Endothelial cell of umbilical vein (primary cell): Measurements from ENCODE around the gene SCYGR1. TPM values are rescaled to one million over a fixed set of nuclear protein-coding genes. Genes with fewer than 3 reads are reported as not detected.

Experiments
- BruUV-seq: library from RNA; stranded (reverse); fragments of 400-500 nt; replicated peaks from 2 replicates; lab custom pipeline; 2021; lab: Mats Ljungman, UMichigan
- CTCF ChIA-PET: fragments of 300-600, 350-600 bp; sonication (Branson Sonifier 250); formaldehyde crosslinking; loops from one replicate; lab custom pipeline; 2021; ENCODE audit warnings: antibody characterized with exemption, inconsistent platforms; lab: Charles Lee
- POLR2A ChIA-PET: fragments of 300-600, 350-600 bp; sonication (Branson Sonifier 250); formaldehyde crosslinking; loops from one replicate; lab custom pipeline; 2021; ENCODE audit warnings: antibody characterized with exemption, inconsistent platforms; lab: Charles Lee
- DNase-seq: peaks from one replicate; pipeline ENCODE4 v3.0.0-alpha.2; 2011; ENCODE audit warnings: low read depth, low spot score
- FAIRE-seq: peaks from 2 replicates; lab custom pipeline; 2011; peaks lifted over from hg19 to GRCh38; lab: Jason Lieb, UNC
- H2AFZ ChIP-seq: 2 replicates; pipeline ENCODE4 v1.6.0; 2012; ENCODE audit warnings: low read depth, low read length, control low read depth, inconsistent platforms
- H3K27ac ChIP-seq: 2 replicates; pipeline ENCODE4 v1.5.1; 2011; ENCODE audit warnings: low read depth, mild to moderate bottlenecking, control low read depth, low read length, moderate library complexity; ENCODE audit not compliant: insufficient read depth
- H3K27me3 ChIP-seq, 2 experiments: 2 replicates each; pipeline versions ENCODE4 v1.6.0 to v1.6.1; 2011; ENCODE audit warnings: low read length in 2 of 2, mixed read lengths in 1 of 2; ENCODE audit not compliant: control insufficient read depth in 2 of 2, insufficient read depth in 2 of 2
- H3K36me3 ChIP-seq, 2 experiments: 2 replicates in 1 of 2; 3 replicates in 1 of 2; pipeline ENCODE4 v1.5.1; 2011; ENCODE audit warnings: low read length in 2 of 2, mild to moderate bottlenecking in 1 of 2, moderate library complexity in 1 of 2; ENCODE audit not compliant: control insufficient read depth in 2 of 2, insufficient read depth in 2 of 2; ENCODE audit errors: extremely low read depth in 1 of 2
- H3K4me1 ChIP-seq: 3 replicates; pipeline ENCODE4 v1.5.1; 2011; ENCODE audit warnings: mild to moderate bottlenecking, low read length; ENCODE audit not compliant: control insufficient read depth, insufficient read depth; ENCODE audit errors: extremely low read depth
- H3K4me2 ChIP-seq: 2 replicates; pipeline ENCODE4 v1.6.1; 2011; ENCODE audit warnings: low read length, control low read depth, mixed read lengths; ENCODE audit not compliant: insufficient read depth
- H3K4me3 ChIP-seq, 3 experiments: fragments of 200-600 bp in 1 of 3; sonication (generic), shearing (Covaris generic) in 1 of 3; replicated peaks in 1 of 3; 2 replicates each; pipeline ENCODE4 v1.5.1; 2011 to 2016; ENCODE audit warnings: control low read depth in 3 of 3, low read length in 3 of 3, mild to moderate bottlenecking in 2 of 3, inconsistent platforms in 1 of 3, low read depth in 1 of 3, moderate library complexity in 1 of 3; ENCODE audit not compliant: insufficient read depth in 1 of 3
- H3K79me2 ChIP-seq: 2 replicates; pipeline ENCODE4 v1.6.0; 2012; ENCODE audit warnings: low read length, inconsistent platforms; ENCODE audit not compliant: control insufficient read depth, insufficient read depth
- H3K9ac ChIP-seq: replicated peaks from 2 replicates; pipeline ENCODE3; 2011; ENCODE audit warnings: low read length, control low read depth; ENCODE audit not compliant: insufficient read depth; ENCODE audit errors: extremely low read depth
- H3K9me1 ChIP-seq: replicated peaks from 3 replicates; pipeline ENCODE4 v1.6.0; 2011; ENCODE audit warnings: mild to moderate bottlenecking, low read length; ENCODE audit not compliant: control insufficient read depth, insufficient read depth; ENCODE audit errors: extremely low read depth
- H3K9me3 ChIP-seq: replicated peaks from 2 replicates; pipeline ENCODE4 v1.5.1; 2012; ENCODE audit warnings: low read length, inconsistent platforms; ENCODE audit not compliant: control insufficient read depth, insufficient read depth
- H4K20me1 ChIP-seq: replicated peaks from 2 replicates; pipeline ENCODE3; 2011; ENCODE audit warnings: mild to moderate bottlenecking, low read length; ENCODE audit not compliant: control insufficient read depth, insufficient read depth; ENCODE audit errors: extremely low read depth
- CTCF ChIP-seq, 2 donors: IDR thresholded peaks; 1 replicate in 1 of 2; 2 replicates in 1 of 2; pipeline ENCODE4 v1.5.1; 2011; ENCODE audit warnings: low read length in 2 of 2, mild to moderate bottlenecking in 2 of 2, moderate library complexity in 2 of 2, control low read depth in 1 of 2, inconsistent platforms in 1 of 2, low read depth in 1 of 2; ENCODE audit not compliant: insufficient read depth in 1 of 2; ENCODE audit errors: extremely low read depth in 1 of 2
- EZH2 ChIP-seq: IDR thresholded peaks from 2 replicates; pipeline ENCODE4 v1.6.1; 2012; ENCODE audit warnings: borderline replicate concordance, low read depth, mild to moderate bottlenecking, moderate library complexity, low read length, inconsistent platforms; ENCODE audit not compliant: severe bottlenecking
- FOS ChIP-seq: IDR thresholded peaks from 2 replicates; pipeline ENCODE4 v1.6.1; 2011; ENCODE audit warnings: mild to moderate bottlenecking, low read length, moderate library complexity, borderline replicate concordance; ENCODE audit not compliant: insufficient read depth
- GATA2 ChIP-seq: IDR thresholded peaks from 2 replicates; pipeline ENCODE4 v1.7.0; 2011; ENCODE audit warnings: low read depth, mild to moderate bottlenecking, moderate library complexity, mixed read lengths, low read length; ENCODE audit not compliant: insufficient read length, insufficient read depth
- JUN ChIP-seq: IDR thresholded peaks from 2 replicates; pipeline ENCODE4 v1.6.1; 2011; ENCODE audit warnings: borderline replicate concordance, low read depth; ENCODE audit not compliant: insufficient read length, insufficient read depth
- MYC ChIP-seq: IDR thresholded peaks from one replicate; pipeline ENCODE4 v1.6.1; 2011; ENCODE audit warnings: mild to moderate bottlenecking, low read depth, low read length
- POLR2A ChIP-seq: IDR thresholded peaks from 2 replicates; pipeline ENCODE4 v1.6.1; 2012; ENCODE audit warnings: low read depth, mild to moderate bottlenecking, control low read depth, low read length
- POLR2AphosphoS5 ChIP-seq: IDR thresholded peaks from 2 replicates; pipeline ENCODE4 v1.6.1; 2012; ENCODE audit warnings: low read depth, mild to moderate bottlenecking, control low read depth, low read length, moderate library complexity; ENCODE audit not compliant: insufficient read depth
- dilution Hi-C: fragments of 300-500 bp; cut with MboI; formaldehyde crosslinking; loops from one replicate; pipeline ENCODE4 v1.15.0; 2019; ENCODE audit warnings: low sequenced_read_pairs; ENCODE audit not compliant: extremely low pct_ligation_motif_present
- intact Hi-C: fragments of 100-400 bp; cut with micrococcal nuclease; formaldehyde crosslinking; loops from one replicate; pipeline ENCODE4 v1.10.0; 2022
- polyA plus RNA-seq, 4 experiments: library from polyadenylated mRNA; depleted of rRNA in 3 of 4; stranded (reverse) in 3 of 4; unstranded in 1 of 4; fragments of >200 nt; gene quantifications; 2 replicates each; pipeline versions ENCODE4 v1.2.1 to v1.2.3, GENCODE V29; 2011 to 2012; ENCODE audit warnings: missing spikeins in 1 of 4
- total RNA-seq: library from RNA; stranded (reverse); gene quantifications from 2 replicates; pipeline ENCODE4 v1.2.3, GENCODE V29; 2021

Gene SCYGR1
- total and polyA plus RNA-seq, 2 donors (not counting 3 experiments of a cell fraction or from before 2014, with no cell fraction given): not detected

GRCh38 chr2:227366769-227367426, 20.9 kb downstream of the SCYGR1 start:
- H3K9me3 ChIP-seq: no peaks in the 10 kb centered on the region
- POLR2A ChIA-PET: no interaction called here
- H2AFZ ChIP-seq: no peak overlapping the region
- H4K20me1 ChIP-seq: no peaks in the 10 kb centered on the region
- intact Hi-C loops (no loop called here), dilution Hi-C loops (no loop called here)
- H3K36me3 ChIP-seq: no peaks in the 10 kb centered on the region
- no peak overlapping the region for H3K9ac ChIP-seq
- H3K9me1 ChIP-seq: no peaks in the 10 kb centered on the region
- H3K4me1 ChIP-seq: no peaks in the 10 kb centered on the region
- FAIRE-seq (no peak), DNase-seq (no peak)
- no peak overlapping the region for H3K4me2 ChIP-seq
- H3K27ac ChIP-seq: no peak overlapping the region
- CTCF ChIA-PET: interaction anchor here (1.4 kb wide), 1 partner anchor 48 kb away, joined by 3 read pairs; no protein-coding TSS in a partner anchor
- H3K4me3 ChIP-seq: no peak overlapping the region
- BruUV-seq: no TSS peak
- no peaks in the 10 kb centered on the region for H3K27me3 ChIP-seq
- H3K79me2 ChIP-seq: no peaks in the 10 kb centered on the region
- TF ChIP-seq JUN: no peak
- no peak for TF ChIP-seq CTCF (IDR thresholded peaks at IDR 0.05; ENCODE audit: extremely low read depth in 1 of 2, insufficient read depth in 1 of 2, low read depth in 1 of 2, low read length in 2 of 2)
- TF ChIP-seq POLR2A: no peak
- no peak for TF ChIP-seq FOS
- no peak for TF ChIP-seq GATA2
- no peak for TF ChIP-seq MYC
- TF ChIP-seq EZH2: no peak
- no peak for TF ChIP-seq POLR2AphosphoS5
